CD14-positive monocyte (primary cell): ENCODE data around the gene ARIH2. TPM values are rescaled to one million over a fixed set of nuclear protein-coding genes. Genes with fewer than 3 reads are reported as not detected.

Source experiments
- DNase-seq, 3 donors: peaks; one replicate each; pipeline ENCODE4 v3.0.0-alpha.2; 2011 to 2022
- H2AFZ ChIP-seq: 2 replicates; pipeline ENCODE4 v1.6.0; 2012; ENCODE audit warnings: mild to moderate bottlenecking, low read depth, low read length, inconsistent platforms; ENCODE audit not compliant: insufficient read depth, poor library complexity, severe bottlenecking
- H3K27ac ChIP-seq, 2 donors: 1 replicate in 1 of 2; 2 replicates in 1 of 2; pipeline ENCODE4 v1.5.1; 2012 to 2013; ENCODE audit warnings: low read length in 2 of 2, control low read depth in 1 of 2, inconsistent platforms in 1 of 2, low read depth in 1 of 2, mild to moderate bottlenecking in 1 of 2
- H3K27me3 ChIP-seq, 2 donors: one replicate each; pipeline versions ENCODE4 v1.6.0 to v1.6.1; 2011 to 2013; ENCODE audit warnings: low read length in 2 of 2; ENCODE audit not compliant: control insufficient read depth in 2 of 2, insufficient read depth in 2 of 2
- H3K36me3 ChIP-seq, 2 donors: replicated peaks in 1 of 2; 1 replicate in 1 of 2; 2 replicates in 1 of 2; pipeline versions ENCODE4 v1.5.1 to v1.6.1; 2012 to 2013; ENCODE audit warnings: low read length in 2 of 2, control low read depth in 1 of 2, inconsistent platforms in 1 of 2, mild to moderate bottlenecking in 1 of 2; ENCODE audit not compliant: insufficient read depth in 2 of 2, control insufficient read depth in 1 of 2
- H3K4me1 ChIP-seq, 2 donors: 1 replicate in 1 of 2; 2 replicates in 1 of 2; pipeline versions ENCODE4 v1.5.1 to v1.6.1; 2012 to 2013; ENCODE audit warnings: low read length in 2 of 2, control low read depth in 1 of 2, inconsistent platforms in 1 of 2, mild to moderate bottlenecking in 1 of 2, moderate library complexity in 1 of 2; ENCODE audit not compliant: insufficient read depth in 2 of 2, control insufficient read depth in 1 of 2
- H3K4me2 ChIP-seq: replicated peaks from 2 replicates; pipeline ENCODE3; 2012; ENCODE audit warnings: low read length, moderate library complexity, mild to moderate bottlenecking; ENCODE audit not compliant: poor library complexity, severe bottlenecking; ENCODE audit errors: extremely low read depth
- H3K4me3 ChIP-seq, 3 experiments: fragments of 200-600 bp in 1 of 3; sonication (generic) in 1 of 3; replicated peaks in 1 of 3; 1 replicate in 2 of 3; 2 replicates in 1 of 3; pipeline ENCODE4 v1.5.1; 2011 to 2013; ENCODE audit warnings: low read length in 3 of 3, mild to moderate bottlenecking in 3 of 3, control low read depth in 2 of 3, low read depth in 2 of 3, inconsistent platforms in 1 of 3, moderate library complexity in 1 of 3
- H3K79me2 ChIP-seq: 2 replicates; pipeline ENCODE4 v1.6.0; 2012; ENCODE audit warnings: mild to moderate bottlenecking, control low read depth, inconsistent platforms, low read length, moderate library complexity; ENCODE audit not compliant: insufficient read depth
- H3K9ac ChIP-seq: 2 replicates; pipeline ENCODE4 v1.6.0; 2017; ENCODE audit warnings: low read length, mild to moderate bottlenecking; ENCODE audit not compliant: insufficient read depth, poor library complexity, severe bottlenecking
- H3K9me3 ChIP-seq, 2 donors: replicated peaks in 1 of 2; 1 replicate in 1 of 2; 2 replicates in 1 of 2; pipeline versions ENCODE4 v1.5.1 to v1.6.1; 2012 to 2013; ENCODE audit warnings: low read length in 2 of 2, control low read depth in 1 of 2; ENCODE audit not compliant: control insufficient read depth in 1 of 2, insufficient read depth in 1 of 2
- H4K20me1 ChIP-seq: 2 replicates; pipeline ENCODE4 v1.6.0; 2012; ENCODE audit warnings: mild to moderate bottlenecking, low read length, control low read depth, moderate library complexity; ENCODE audit not compliant: insufficient read depth
- H3K27ac Mint-ChIP-seq, 7 donors: one replicate each; pipeline ENCODE4 v1.8.0; 2020; ENCODE audit warnings: mild to moderate bottlenecking in 7 of 7, mixed read lengths in 7 of 7, moderate library complexity in 6 of 7, inconsistent platforms in 2 of 7
- H3K27me3 Mint-ChIP-seq, 3 donors: one replicate each; pipeline ENCODE4 v1.8.0; 2021 to 2022; ENCODE audit warnings: low read depth in 3 of 3, mild to moderate bottlenecking in 3 of 3, mixed read lengths in 3 of 3, moderate library complexity in 3 of 3, inconsistent platforms in 1 of 3
- H3K36me3 Mint-ChIP-seq, 2 donors: one replicate each; pipeline ENCODE4 v1.8.0; 2020; ENCODE audit warnings: mixed read lengths in 2 of 2, inconsistent platforms in 1 of 2, mild to moderate bottlenecking in 1 of 2
- H3K4me1 Mint-ChIP-seq: one replicate; pipeline ENCODE4 v1.8.0; 2020; ENCODE audit warnings: mild to moderate bottlenecking, mixed read lengths
- H3K4me3 Mint-ChIP-seq, 2 donors: one replicate each; pipeline ENCODE4 v1.8.0; 2020; ENCODE audit warnings: mild to moderate bottlenecking in 2 of 2, mixed read lengths in 2 of 2, moderate library complexity in 1 of 2
- H3K9me3 Mint-ChIP-seq, 7 donors: one replicate each; pipeline ENCODE4 v1.8.0; 2020 to 2022; ENCODE audit warnings: mixed read lengths in 7 of 7, mild to moderate bottlenecking in 6 of 7, moderate library complexity in 6 of 7, inconsistent platforms in 2 of 7
- WGBS: methylation state at CpG from one replicate; pipeline ENCODE4 v1.1.5; 2013; ENCODE audit warnings: missing lambda C conversion rate; ENCODE audit not compliant: insufficient coverage; 5-methylcytosine and 5-hydroxymethylcytosine counted together
- intact Hi-C, 2 donors: fragments of 100-400 bp; cut with micrococcal nuclease; formaldehyde crosslinking; loops; one replicate each; pipeline versions ENCODE4 v1.15.0 to v1.15.1; 2023
- polyA plus RNA-seq, 3 donors: library from polyadenylated mRNA; depleted of rRNA in 1 of 3; unstranded in 2 of 3; stranded (reverse) in 1 of 3; fragments of 300-500 nt in 2 of 3; fragments of >200 nt in 1 of 3; fragmentation: Illumina TruSeq in 2 of 3; gene quantifications; 1 replicate in 2 of 3; 2 replicates in 1 of 3; pipeline ENCODE4 v1.2.3, GENCODE V29; 2012 to 2021
- TF ChIP-seq, protein P1 (sequence below): fragments of 200-600 bp; IDR thresholded peaks from one replicate; pipeline ENCODE4 v1.8.0; 2022; ENCODE audit warnings: antibody characterized with exemption, mild to moderate bottlenecking

Gene ARIH2
- polyA plus RNA-seq, 3 donors: 68.2 to 94.8 (median 72.2) TPM

GRCh38 chr3:48915296-48915695, 3.3 kb upstream of the ARIH2 start:
- peaks cover 6% of the 10 kb centered on the region for H4K20me1 ChIP-seq
- no peak overlapping the region for H2AFZ ChIP-seq
- peaks cover 0 to 3% (median 0%) of the 10 kb centered on the region in 3 donors for H3K27me3 Mint-ChIP-seq

GRCh38 chr3:48919215-48920138, 835 bp downstream of the ARIH2 start:
- Histone ChIP-seq H3K79me2 (peaks cover 53% of the 10 kb centered on the region), H2AFZ (peak overlapping the region; percentile 89)
- 0% methylated on average over 45 of the region's 54 CpGs for WGBS

More at GRCh38 chr3:48915296-48915695, 3.3 kb upstream of the ARIH2 start:
- H3K79me2 ChIP-seq: peaks cover 21% of the 10 kb centered on the region
- H3K4me1 ChIP-seq: peaks cover 19 to 21% of the 10 kb centered on the region in 2 donors
- H3K27ac ChIP-seq: no peak overlapping the region
- H3K9me3 ChIP-seq: no peaks in the 10 kb centered on the region
- no CpG with 5 or more reads among the region's 1 CpG for WGBS
- Mint-ChIP-seq H3K4me1 (peaks cover 14% of the 10 kb centered on the region), H3K4me3 (no peak overlapping the region), H3K27ac (no peak overlapping the region), H3K36me3 (no peaks in the 10 kb centered on the region), H3K9me3 (no peaks in the 10 kb centered on the region)
- intact Hi-C loops: loop anchor here in 1 of 2 donors (5.0 kb wide), 1 partner anchor 63 kb away; no protein-coding TSS in a partner anchor
- no peak overlapping the region for H3K9ac ChIP-seq
- H3K36me3 ChIP-seq: no peaks in the 10 kb centered on the region
- TF ChIP-seq, protein P1, sequence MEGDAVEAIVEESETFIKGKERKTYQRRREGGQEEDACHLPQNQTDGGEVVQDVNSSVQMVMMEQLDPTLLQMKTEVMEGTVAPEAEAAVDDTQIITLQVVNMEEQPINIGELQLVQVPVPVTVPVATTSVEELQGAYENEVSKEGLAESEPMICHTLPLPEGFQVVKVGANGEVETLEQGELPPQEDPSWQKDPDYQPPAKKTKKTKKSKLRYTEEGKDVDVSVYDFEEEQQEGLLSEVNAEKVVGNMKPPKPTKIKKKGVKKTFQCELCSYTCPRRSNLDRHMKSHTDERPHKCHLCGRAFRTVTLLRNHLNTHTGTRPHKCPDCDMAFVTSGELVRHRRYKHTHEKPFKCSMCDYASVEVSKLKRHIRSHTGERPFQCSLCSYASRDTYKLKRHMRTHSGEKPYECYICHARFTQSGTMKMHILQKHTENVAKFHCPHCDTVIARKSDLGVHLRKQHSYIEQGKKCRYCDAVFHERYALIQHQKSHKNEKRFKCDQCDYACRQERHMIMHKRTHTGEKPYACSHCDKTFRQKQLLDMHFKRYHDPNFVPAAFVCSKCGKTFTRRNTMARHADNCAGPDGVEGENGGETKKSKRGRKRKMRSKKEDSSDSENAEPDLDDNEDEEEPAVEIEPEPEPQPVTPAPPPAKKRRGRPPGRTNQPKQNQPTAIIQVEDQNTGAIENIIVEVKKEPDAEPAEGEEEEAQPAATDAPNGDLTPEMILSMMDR: no peak
- H3K4me2 ChIP-seq: no peak overlapping the region
- DNase-seq: no peak
- no peaks in the 10 kb centered on the region for H3K27me3 ChIP-seq
- H3K4me3 ChIP-seq: no peak overlapping the region

More at GRCh38 chr3:48919215-48920138, 835 bp downstream of the ARIH2 start:
- Histone ChIP-seq H3K9ac (peak overlapping the region; percentile 90), H3K27ac (peak overlapping the region; percentile 94 to 99), H3K4me3 (peak overlapping the region; percentile 49 to 87 (median 85)), H3K4me1 (peaks cover 23 to 32% of the 10 kb centered on the region in 2 donors), H4K20me1 (peaks cover 39% of the 10 kb centered on the region), H3K4me2 (peak overlapping the region; percentile 82), H3K27me3 (no peaks in the 10 kb centered on the region), H3K9me3 (no peaks in the 10 kb centered on the region), H3K36me3 (peaks cover 20 to 25% of the 10 kb centered on the region in 2 donors)
- Mint-ChIP-seq H3K27ac (peak overlapping the region; percentile 95 to 99 (median 99)), H3K9me3 (no peaks in the 10 kb centered on the region), H3K27me3 (peaks cover 0 to 3% (median 2%) of the 10 kb centered on the region in 3 donors), H3K4me1 (peaks cover 18% of the 10 kb centered on the region), H3K36me3 (peaks cover 3 to 31% of the 10 kb centered on the region in 2 donors), H3K4me3 (peak overlapping the region; percentile 92)
- DNase-seq: peak; percentile 50 to 58 (median 53)
- TF ChIP-seq, protein P1: no peak
- intact Hi-C loops: loop anchor here (5.0 to 10.0 kb wide), 3 partner anchors 67 to 205 kb away; partner anchors contain the start of genes IP6K2 (in 1 of the 2) and PRKAR2A (in 1 of the 2)
